AML-193 (cell line): ENCODE results near the gene KRT222.

ENCODE experiments used
- DNase-seq, 2 experiments: peaks; one replicate each; lab custom pipeline; 2025; lab: John Stamatoyannopoulos, UW

The KRT222 gene

DNA sequence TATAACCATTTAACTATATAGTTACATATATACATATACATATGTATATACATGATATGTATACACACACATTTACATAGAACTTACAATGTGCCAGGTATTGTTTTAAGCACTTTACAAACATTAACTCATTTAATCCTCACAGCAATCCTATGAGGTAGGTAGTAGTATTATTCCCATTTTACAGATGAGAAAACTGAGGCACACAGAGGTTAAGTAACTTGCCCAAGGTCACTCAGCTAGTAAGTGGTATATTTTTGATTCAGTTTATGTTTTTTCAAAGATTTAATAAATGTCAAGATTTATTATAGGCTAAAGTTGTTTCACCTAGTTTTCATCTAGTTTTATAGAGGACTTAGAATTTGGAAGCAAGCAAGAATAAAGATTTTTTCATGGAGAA is 6.6 kb downstream of the KRT222 start:
- DNase-seq, result no peak

DNA sequence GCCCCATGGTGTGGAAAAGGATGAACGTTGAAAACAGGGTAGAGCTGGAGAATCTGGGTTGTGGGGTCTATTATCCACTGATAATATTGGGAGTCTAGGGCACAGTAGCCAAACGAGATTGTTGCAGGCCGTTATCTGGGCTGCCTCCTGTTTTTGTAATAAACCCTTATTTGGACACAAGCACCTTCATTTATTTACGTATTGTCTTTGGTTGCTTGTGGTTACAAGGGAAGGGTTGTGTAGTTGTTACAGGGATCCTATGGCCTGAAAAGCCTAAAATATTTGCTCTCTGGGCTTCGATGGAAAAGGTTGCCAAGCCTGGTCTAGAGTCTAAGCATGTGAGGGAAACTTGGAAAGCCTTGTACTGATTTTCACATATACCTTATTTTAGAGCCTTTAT is 13.0 kb downstream of the KRT222 start:
- DNase-seq, result no peak

DNA sequence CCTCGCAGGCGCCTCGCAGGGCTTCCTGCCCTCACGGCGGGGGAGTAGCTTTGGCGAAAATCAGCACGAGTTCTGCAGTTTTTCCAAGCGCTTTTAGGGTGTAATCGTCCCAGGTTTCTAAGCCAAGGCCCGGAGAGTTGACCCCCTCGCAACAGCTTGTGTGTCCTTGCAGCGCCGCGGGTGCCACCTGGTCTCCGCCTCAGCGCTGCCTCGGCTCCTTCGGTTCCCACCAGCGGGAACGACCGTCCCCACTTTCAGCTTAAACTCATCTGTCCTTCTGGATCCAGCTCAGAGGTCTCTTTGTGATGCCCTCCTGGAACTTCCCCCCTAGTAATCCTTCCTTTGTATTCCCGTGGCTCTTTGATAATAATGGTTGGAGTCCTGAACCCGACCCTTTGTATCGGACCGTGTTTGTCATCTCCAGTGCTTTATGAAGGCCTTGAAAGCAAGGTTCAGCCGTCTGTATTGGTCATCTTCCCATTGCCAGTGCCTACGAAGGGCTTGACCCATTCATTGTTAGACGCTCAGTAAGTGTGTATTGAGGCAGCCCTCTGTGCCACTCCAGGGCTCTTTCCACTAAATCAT is 16.5 kb downstream of the KRT222 start:
- no peak for DNase-seq

DNA sequence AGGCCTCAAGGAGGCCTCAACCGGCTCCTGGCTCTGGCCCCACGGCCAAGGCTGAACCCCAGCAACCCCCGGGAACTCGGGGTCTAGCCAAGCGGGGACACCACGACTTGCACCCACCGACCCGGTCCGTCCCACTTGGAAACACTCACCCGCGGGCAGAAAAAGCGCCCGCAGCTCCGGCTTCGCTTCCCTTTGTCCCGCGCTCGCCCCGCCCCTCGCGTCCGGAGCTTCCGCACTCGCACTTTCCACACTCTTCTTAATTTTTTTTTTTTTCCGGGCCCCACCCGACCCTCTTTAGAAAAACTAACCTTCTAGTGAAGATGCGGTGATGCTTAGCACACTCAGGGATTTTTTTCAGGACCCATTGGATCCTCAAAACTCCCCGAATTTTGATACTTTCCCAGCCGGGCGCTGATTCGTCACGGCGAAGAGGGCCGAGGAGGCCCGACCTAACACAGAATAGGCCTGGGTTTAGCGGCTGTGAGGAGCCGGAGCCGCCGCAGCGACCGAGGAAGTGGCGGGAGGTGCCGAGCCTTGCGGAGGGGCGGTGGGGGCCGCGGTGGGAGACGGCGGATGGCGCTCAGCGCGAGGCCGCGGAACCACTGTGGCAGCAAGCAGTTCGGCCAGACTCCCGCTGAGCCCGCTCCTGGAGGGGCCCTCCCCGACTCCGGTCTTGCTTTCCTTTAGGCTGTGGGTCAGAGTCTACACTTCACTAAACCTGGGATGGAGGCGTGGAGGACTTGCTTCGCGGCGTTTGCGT is 17.2 kb downstream of the KRT222 start, which contains the start of gene SMARCE1:
Gene SMARCE1 (minus strand): TSS at position 195 of the 760 bp plus-strand sequence. CDS start 2,016 bp downstream, outside the sequence.
- peak; percentile 69 to 82 for DNase-seq

DNA sequence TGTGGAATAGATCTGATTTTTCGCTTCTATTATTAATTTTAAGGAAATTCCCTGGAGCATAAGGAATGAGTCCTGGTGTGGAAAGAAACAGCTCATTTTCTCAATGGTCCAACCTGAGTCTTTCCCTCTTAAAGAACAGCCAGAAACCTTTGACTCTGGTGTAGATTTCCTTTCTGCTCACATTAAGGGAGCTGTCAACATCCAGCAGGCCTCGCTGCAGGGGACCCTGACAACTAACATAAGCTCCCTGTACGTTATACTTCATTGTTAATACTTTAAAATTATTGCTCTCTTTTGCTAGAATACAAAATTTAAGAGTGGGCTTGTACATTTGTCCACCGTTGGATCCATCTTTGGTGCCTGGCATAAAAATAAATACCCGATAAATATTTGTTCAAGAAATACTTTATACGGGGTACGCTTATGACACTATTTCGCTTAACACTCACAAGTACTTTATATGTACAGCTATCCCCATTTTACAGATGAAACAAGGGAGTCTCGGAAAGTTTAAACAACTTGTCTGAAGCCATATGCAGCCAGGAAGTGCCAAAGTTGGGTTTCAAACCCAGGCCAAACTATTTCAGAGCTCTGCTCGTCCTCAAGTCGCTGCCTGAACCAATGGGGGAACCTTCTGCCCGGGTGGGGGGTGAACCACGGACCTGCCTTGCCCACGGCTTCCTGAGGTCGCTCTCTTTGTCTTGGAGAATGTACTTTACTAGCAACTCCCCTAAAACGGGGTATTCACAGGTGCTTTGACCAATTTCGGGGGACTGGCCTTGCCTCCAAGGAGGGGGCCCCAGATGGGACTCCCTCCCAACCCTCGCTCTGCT is 18.0 kb downstream of the KRT222 start:
- peak; percentile 42 to 63 for DNase-seq

DNA sequence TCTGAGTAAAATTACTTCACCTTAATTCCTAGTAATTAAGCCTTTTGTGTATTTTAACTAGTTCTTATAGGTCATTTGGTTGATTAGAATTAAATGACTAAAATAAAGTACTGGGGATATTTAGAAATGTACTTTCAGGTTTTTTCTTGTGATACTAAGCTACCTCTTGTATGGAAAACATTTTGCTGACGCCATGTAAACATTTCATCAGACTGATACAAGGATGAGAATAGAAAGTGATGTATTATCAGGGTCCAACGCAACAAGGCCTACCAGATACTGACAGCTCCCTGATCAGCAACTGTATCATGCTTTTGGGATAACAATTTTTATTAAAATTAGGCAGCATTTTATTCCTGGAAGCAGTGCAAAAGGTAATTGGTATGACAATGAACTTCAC is 19.0 kb downstream of the KRT222 start:
- DNase-seq, result no peak

DNA sequence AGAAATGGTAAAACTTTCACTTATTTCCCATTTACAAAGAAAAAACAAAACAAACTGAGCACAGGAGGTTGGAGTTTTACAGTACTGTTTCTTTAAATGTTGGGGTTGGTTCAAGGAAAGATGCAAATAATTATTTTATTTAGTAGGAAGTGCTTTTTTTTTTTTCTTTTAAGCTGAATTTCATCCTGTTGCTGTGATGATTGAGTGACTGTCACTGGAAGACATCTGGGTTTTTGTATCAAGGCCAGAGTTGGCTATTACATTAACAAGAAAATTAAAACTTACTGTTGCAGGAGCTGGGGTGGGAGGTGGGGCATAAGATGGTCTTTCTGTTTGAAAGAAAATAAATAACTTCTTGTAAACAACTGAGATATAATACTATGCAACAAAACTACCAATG is 19.7 kb downstream of the KRT222 start:
- DNase-seq, result no peak

DNA sequence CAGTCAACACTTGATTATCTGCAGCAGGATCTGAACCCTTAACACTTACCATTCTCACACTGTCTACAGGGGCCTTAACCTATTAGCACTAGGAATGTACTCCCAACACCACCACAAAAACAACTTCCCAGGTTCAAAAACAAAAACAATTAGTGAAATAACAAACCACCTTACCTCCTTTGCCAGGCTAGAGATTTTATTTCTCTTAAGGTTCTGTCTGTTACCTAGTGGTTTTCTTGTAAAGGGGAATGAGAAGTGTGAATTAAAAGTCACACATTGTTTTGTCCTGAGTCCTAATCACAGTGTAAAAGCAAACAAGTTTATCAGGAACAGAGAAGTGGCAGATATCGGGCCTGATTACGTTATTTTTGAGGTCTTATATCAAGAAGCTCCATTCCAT is 27.0 kb downstream of the KRT222 start:
- no peak for DNase-seq

DNA sequence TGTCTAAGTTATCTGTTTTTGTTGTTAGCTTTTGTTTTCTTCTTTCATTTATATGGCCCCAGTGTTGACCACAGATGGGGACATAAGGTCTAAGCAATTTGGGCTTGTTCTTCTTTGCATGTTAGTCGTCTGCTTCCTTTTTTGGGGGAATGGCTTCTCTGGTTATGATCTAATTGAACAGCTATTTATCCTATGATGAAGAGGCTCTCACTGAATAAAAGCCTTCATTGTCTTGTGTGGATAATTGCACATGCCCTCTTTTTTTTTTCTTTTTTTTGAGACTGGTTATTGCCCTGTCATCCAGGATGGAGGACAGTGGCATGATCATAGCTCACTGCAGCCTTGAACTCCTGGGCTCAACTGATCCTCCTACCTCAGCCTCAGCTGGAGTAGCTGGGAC is 31.1 kb downstream of the KRT222 start:
- no peak for DNase-seq

DNA sequence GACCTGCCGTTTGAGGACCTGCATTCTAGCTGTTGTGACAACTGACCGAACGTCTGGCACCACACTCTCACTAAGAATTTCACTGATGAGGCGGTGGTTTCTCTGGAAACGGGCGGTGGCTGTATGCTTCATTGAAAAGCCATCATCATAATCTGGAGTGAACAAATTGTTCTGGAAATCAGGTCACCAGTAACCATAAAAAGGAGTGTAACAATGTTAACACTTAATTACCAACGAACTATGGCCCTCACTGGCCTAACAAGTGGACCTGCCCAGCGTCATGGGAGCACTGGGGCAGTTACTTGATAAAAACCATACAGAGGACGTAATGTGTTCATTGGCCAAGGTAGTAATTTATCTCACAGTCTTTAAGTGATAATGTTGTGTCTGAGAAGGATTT is 32.8 kb downstream of the KRT222 start:
- no peak for DNase-seq

DNA sequence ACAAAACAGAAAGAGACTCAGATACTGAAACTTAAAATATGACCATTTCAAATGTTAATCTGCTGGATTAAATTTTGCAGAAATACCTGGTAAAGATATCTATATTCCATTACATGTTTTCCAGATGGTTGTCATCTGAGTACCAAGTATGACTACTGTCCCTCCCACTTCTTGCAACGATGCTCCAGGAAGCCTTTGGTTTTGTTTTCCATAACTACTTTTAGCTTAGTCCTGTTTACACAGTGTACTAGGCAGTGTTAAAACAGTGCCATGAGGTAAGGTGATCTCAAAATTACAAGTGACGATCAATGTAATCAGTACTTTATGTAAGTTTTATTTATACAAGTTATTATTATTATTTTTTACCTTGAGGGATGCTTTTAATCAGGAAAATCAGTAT is 35.1 kb downstream of the KRT222 start:
- no peak for DNase-seq

DNA sequence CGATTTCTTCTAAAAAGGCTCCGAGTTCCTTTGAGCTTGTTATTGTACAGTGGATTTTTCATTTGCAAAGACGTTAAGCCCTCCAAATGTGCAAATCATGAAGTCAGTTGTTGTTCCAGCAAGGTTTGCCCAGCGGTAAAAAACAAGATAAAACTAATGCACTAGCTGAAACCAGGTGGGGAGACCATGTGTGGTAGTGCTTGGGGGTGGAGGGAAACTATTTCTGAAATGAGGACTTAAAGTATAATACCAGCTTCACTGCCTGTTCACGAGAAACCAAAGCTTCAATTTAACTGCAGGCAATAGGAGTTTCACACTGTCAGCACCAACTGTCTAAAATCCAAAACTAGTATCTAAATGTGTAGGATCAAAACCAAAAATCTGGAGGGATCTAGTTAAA is 39.7 kb downstream of the KRT222 start:
- DNase-seq, result no peak

DNA sequence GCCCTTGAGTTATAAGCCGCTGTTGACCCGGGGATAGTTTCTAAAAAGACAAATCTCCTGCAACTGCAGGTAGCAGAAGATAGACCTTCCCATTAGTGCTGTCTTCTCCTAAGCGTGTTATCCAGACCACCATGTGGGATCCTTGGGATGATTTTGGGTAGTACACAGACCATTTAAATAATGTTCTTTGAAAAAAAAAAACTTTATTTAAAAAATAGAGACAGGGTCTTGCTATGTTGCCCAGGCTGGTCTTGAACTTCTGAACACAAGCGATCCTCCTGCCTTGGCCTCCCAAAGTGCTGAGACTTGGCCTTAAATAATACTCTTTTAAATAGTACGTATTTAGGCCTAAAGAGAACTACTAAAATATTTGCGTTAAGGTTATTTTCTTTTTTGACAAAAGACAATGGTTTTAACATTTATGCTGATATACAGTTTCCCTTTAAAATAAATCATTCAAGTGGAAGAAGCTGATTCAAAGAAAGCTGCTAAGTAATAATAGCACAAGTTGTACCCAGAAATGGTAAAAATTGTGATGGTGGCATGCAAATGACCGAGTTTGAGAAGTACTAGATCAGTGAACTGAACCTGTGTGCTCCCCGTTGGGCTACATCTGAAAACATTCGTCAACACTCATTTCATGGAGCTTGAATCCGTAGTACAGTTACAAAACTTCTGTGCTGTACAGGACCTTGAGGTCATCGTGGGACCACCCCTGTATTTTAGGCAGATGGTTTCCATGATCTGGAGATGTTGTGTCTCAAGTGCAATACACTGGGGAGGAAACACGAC is 41.4 kb downstream of the KRT222 start:
- no peak for DNase-seq

DNA sequence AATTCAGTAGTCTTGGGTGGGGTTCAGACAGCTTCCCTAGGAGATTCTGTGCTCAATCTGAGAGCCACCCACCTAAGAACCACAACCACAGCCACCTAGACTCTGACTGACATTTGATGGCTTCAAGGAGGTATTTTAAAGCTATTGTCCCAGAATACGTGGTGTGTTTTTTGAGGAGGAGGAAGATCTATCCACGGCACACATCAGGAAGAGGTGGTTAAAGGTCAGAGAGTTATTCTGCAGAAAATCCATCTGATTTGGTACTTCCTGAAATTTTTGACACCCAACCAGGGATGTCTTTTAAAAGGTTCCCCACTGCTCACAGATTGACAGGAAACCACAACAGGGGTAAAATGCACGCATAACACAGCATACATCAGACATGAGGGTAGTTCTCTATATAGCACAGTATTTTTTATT is 42.5 kb downstream of the KRT222 start:
- DNase-seq, result peak; percentile 6 to 36

DNA sequence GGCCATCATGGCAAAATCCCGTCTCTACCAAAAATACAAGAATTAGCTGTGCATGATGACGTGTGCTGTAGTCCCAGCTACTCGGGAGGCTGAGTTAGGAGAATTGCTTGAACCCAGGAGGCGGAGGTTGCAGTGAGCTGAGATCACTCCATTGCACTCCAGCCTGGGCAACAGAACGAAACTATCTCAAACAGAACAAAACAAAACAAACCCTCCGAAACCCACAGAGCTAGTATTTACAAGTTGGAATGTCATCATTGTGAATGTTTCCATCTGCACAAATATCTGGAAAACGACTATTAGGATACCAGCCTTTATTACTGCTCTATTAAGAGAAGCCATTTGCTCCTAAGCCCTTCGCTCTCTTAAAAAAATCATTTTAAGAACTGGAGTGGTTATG is 43.4 kb downstream of the KRT222 start:
- DNase-seq, result no peak

DNA sequence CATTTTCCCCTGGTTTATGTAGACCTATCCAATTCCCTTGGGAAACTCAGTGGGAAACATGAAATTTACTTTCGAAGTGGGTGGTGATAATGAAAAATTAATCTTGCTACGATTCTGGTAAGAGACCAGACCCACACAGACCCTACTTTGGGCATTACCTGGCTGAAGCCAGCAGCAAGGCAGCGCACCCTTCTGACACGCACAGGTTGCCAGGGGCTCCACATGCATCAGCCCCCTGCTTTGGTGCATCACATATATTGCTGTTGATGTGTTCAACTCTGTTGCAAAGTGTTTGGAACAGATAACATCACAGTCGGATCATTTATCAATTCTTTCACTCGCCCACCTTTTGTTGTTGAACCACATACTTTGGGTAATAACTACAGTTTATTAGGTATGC is 44.0 kb downstream of the KRT222 start:
- no peak for DNase-seq

DNA sequence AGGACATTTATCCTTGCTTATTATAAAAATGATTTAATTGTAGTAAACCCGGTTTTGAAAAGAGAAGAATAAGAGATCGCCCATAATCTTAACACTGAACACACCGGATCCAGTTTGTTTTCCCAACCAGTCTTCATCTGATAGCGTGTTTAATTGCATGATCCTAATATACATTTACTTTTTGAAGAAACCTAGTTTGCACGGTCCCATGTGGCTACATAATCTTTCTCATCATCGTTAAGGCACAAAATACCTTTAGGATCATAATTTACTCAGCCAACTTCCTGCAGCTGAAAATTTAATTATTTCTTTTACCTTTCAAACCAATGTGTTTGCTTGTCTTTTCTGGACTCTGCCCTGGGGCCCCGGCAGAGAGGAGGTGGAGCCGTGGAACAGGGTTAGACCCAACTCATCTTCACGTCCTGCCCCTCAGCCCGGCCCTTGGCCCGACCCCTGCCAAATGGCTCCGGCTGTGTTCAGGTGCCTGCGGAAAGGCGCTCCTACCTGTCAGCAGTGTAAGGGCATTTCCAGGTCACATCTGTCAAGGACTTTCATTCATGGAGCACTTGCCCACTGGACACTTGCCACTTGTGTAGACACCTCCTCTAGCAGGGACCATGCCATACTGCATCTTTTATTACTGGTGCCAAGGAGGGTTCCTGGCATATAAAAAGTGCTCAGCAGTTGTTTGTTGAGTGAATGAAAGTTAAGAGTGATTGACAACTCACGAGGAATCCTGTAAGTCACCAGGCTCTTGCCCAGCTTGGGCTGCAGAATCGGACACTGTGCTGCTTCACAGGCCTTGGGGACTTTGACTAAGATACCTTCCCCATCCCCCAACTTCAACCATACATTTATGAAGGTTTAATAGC is 46.0 kb downstream of the KRT222 start:
- no peak for DNase-seq

DNA sequence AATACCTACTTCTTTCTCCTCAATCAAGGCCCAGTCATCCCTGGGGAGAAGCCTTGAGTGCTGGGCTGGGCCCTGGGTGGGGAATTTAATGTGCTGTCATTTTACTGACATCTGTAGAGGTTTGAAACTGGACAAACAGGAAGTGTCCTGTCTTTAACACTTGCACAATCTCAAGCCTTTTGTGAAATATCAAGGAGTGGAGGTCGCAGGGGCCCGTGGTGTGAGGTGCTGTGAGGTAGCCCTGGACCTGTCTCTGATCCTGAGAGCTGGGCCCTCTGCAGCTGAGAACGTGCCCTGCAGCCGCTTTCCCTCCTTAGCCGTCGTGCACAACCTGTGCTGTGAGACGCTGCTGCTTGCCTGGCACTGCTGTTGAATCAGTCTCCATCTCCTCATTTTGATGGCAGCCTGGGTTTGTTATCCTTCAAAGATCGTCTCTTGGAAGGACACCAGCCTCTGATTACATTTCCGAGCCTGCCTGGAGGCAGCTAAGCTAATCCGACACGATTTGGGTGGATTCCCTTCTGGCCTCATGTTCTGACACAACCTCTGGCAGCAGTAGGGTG is 47.2 kb downstream of the KRT222 start:
- DNase-seq, result peak; percentile 19 to 25

DNA sequence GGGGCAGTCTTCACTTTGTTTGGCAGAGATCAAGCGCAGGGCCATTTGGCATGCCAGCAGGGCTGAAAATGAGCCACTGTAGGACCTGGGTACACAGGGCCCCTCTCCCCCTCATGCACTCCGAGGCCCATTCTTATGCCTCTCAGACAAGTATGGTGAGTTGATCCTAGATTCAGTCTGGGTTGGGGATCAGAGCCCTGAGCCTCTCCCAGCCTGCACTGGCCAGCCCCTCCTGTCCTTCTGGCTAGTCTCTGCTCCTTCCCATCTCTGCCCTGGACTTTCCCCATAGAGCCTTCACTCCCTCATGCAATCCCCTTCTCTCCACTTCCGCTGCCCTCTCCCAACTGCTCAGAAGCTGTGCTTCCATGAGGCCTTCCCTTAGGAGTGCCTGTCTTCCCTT is 48.4 kb downstream of the KRT222 start:
- no peak for DNase-seq

DNA sequence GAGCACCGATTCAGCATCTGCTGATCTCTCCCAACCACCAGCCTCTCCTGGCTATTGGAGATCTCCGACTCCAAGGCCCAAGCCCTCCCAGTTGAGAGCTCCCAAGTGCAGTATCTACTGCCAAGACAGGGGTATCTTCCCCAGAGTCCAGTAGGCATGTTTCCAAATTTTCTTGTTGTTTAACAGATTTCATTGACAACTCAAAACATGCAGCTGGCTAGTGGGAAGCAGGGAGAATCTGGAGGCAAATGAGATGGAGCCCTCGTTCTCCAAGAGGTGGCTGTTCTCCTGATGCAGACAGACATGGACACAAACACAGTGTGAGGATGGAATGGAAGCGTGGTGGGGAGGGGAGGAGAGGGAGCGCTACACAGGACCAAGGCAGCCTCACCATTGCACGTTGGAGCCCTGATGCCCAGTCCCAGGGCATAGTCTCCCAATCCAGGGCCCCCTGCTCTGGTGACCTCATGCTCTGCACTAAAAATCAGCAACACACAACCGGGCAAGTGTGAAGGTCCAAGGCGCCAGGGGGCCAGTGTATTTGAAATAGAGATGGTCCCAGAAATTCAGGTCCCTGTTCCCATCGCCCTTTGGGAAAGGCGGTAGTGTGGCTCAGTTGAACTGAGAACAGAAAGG is 49.0 kb downstream of the KRT222 start:
- DNase-seq, result no peak
